Activated CD8-positive, alpha-beta memory T cell treated with anti-CD3 and anti-CD28 coated beads, Interleukin-2, amount 50 U/mL, for 24 hours (primary cell): ENCODE results near the gene FAM227B.
"Not testable (repeated sequence)": the region's sequence is repeated elsewhere in the genome, so short reads cannot be mapped to it uniquely, and the experiment has no call there.

Source experiments
- DNase-seq: peaks from one replicate; pipeline ENCODE4 v3.0.0-alpha.2; 2020; ENCODE audit errors: extremely low read depth

The FAM227B gene

DNA sequence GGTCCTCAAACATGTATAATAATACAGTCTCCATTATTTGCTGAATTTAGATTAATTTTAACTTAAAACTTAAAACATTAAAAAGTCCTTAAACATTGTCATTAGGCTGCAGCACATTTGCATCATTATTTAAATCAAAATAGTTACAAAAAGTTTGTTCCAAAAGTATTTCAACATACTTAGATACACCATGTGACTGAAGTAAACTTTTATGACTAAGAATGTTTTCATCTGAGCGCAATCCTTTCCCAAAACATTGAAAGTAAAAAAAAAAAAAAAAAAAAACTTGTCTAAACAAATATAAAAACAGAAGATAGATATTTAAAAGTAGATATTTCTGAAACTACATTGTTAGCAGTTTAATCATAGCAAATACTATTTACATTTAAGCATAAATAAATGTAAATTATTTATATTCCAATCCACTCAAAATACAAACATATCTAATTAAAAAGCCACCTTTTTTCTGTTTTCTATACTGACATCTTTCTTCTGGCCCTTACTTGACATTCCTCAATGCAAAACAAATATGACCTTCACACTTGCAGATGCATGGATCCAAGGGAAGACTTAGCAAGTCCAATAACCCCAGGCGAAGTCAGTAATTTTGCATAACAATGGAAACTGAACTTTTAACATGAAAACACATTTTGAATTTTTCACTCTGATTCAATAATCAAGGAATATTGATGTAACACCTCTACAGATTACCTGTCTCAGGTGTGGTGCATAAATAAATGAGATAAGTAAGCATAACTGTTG lies 10.3 kb downstream of the FAM227B start:
- DNase-seq, result no peak

DNA sequence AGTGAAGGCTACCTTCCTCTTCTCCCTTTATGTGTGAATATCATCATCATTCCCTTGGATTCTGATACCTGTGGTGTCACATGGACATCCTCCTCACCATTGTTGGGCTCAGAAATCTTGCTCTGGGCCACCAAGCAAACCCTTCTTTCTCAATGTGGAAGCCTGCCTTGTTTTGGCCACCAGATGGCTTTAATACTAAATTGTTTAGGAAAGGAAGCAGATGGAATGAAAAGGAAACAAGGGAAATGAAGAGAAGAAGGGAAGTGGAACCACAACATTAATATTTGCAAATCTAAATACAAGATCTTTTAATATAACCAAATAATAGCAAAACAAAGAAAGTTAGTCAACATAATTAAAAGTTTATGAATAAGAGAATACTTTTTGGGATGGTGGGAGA lies 14.0 kb downstream of the FAM227B start:
- no peak for DNase-seq

DNA sequence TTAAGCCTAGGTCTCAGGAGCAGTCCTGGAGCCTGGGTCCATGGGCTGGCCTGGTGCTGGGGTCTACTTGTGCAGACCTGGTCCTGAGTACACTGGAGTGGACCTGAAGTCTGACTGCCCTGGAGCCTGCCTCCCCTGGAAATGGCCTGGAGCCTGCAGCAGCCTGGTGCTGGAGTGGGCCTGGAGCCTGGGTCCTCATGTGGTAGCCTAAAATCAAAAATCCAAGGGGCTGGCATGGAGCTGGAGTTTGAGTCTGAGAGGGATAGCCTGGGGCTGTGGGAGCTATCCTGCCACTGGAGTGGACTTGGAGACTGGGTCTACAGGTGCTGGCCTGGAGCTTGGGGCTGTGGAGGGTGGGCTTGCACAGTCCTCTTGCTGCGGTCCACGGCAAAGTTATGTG lies 15.0 kb downstream of the FAM227B start:
- DNase-seq, result no peak

DNA sequence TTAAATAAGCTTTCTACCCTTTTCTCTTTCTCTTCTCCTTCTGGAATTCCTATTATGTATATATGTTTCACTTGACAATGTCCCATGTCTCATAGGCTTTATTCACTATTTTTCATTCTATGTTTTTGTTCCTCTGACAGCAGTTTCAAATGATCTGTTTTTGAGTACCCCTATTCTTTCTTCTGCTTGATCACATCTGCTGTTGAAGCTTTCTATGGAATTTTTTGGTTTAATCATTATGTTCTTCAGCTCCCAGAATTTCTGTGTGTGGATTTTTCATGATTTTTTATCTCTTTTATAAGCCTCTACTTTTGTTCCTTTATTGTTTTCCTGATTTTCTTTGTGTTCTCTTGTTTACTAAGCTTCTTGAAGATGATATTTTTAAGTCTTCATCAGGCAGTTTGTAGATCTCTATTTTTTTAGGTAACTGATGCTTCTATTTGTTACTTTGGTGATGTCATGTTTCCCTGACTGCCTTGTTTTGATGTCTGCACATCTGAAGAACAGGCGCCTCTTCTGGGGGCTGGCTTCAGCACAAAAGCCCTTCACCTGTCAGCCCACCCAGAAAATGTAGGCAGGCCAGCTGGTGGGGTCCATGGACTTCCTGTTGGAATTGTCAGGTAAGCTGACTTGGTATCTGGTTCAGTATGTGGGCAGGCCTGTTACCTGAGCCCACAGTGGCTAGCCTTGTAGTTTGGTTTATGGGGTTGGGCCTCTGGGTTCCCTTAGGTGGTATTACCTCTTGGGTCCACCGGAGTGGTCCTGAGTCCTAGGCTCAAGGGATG lies 15.8 kb downstream of the FAM227B start:
- no peak for DNase-seq

DNA sequence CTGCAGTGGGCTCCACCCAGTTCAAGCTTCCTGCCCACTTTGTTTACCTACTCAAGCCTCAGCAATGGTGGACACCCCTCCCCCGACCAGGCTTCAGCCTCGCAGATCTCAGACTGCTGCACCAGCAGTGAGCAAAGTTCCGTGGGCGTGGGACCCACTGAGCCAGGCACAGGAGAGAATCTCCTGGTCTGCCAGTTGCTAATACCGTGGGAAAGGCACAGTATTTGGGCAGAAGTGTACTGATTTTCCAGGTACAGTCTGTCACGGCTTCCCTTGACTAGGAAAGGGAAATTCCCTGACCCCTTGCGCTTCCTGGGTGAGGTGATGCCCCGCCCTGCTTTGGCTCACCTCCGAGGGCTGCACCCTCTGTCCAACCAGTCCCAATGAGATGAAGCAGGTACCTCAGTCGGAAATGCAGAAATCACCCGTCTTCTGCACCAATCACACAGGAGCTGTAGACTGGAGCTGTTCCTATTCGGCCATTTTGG lies 27.7 kb downstream of the FAM227B start:
- DNase-seq, result not testable (repeated sequence)

DNA sequence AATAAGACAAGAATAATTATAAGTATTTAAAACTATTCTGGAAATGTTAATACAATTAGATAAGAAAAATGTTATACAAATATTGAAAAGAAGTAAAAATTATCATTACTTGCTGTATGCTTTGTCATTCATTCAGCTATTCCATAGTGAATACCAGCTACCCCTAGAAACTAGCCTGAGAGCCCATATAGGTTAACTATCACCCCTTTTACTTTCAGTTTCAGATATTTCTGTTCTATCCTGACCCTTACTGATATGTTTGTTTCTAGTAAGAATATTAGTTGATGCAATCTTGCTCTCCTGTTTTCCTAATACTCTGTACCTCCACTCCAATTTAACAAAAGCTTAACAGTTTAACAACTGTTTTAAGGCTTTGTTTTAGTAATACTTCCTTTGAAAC lies 31.6 kb downstream of the FAM227B start:
- no peak for DNase-seq

DNA sequence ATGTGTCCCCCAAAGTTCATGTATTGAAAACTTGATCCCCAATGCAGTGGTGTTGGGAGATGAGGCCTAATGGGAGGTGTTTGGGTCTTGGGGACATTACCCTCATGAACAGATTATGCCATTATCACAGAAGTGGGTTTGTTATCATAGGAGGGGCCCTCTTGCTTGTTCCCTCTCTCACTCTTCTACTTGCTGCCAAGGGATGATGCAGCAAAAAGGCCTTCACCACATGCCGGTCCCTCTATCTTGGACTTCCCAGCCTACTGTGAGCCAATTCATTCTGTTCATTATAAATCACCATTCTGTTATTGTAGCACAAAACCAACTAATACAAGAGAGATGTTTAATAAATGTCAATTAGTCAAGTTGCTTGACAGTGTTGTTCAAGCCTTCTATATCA lies 47.2 kb downstream of the FAM227B start:
- DNase-seq, result no peak

DNA sequence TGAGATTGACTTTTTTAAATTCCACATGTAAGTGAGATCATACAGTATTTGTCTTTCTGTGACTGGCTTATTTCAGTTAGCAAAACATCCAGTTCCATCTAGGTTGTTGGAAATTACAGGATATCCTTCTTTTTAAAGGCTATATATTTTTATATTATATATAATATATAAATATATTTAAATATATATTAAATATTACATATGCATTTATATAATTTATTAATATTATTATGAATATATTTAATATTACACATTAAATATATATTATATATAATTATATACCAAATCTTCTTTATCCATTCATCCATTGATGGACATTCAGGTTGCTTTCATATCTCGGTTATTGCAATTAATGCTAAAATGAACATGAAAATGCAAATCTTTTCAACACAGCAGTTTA lies 49.9 kb downstream of the FAM227B start:
- DNase-seq, result no peak

DNA sequence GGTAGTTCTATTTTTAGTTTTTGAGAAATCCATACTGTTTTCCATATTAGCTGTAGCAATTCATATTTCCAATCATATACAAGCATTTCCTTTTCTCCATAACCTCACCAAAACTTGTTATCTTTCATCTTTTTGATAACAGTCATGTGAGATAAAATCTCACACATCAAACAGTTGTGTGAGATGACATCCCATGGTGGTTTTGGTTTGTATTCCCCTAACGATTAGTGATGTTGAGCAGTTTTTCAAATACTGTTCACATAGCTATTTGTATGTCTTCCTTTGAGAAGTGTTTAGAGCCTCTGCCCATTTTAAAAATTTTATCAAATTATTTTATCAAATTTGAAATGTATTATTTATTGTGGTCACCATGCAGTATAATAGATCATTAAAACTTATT lies 50.4 kb downstream of the FAM227B start:
- DNase-seq, result no peak

DNA sequence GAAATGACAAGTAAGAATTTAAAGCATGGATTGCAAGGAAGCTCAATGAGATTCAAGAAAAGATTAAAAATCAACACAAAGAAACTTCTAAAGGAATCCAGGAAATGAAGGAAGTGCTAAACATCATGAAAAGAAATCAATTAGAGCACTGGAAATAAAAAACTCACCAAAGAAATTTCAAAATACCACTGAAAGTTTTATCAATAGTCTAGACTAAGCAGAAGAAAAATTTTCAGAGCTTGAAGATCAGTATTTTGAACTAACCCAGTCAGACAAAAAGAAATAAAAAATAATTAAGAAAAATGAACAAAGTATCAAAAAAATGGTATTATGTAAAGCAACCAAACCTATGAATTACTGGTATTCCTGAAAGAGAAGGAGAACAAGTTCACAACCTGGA lies 60.6 kb downstream of the FAM227B start:
- DNase-seq, result no peak

DNA sequence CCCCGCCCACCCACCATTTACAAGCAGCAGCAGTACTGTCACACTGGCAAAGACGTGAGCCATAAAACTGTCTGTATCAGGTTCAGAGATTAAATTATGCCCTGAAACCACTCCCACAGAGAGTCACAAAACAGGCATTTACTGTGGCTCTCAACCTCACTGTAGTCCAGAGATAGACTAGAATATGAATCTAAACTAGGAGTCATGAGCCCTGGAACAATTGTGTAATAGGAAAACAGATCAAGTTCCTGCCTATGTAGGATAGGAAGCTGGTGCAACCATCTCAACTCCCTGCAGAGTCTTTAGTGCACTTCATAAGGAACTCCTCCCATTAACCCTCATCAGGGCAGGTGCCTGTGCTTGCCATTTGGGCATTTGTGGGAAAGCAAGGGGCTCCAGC lies 61.7 kb downstream of the FAM227B start:
- DNase-seq, result no peak

DNA sequence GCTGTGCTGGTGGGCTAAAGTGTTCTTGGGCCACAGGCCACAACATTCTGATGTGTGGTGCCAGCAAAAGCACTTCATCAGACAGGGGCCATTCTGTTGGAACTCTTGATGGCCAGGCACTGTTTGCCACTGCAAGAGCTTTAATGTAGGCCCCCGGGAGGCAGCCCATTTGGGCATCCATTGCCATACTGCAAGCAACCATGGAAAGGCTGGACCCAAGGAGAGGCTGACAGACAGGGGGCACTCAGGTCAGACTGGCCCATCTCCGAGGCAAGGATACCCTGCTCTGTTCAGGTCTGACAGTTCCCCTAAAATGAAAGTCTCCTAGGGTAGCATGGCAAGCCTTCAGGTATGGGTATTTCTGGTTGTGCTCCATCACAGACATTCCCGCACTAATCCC lies 64.2 kb downstream of the FAM227B start:
- DNase-seq, result no peak

DNA sequence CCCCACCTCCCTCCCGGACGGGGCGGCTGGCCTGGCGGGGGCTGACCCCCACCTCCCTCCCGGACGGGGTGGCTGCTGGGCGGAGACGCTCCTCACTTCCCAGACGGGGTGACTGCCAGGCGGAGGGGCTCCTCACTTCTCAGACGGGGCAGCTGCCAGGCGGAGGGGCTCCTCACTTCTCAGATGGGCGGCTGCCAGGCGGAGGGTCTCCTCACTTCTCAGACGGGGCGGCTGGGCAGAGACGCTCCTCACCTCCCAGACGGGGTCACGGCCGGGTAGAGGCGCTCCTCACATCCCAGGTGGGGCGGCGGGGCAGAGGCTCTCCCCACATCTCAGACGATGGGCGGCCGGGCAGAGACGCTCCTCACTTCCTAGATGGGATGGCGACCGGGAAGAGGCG lies 70.3 kb downstream of the FAM227B start:
- not testable (repeated sequence) for DNase-seq

DNA sequence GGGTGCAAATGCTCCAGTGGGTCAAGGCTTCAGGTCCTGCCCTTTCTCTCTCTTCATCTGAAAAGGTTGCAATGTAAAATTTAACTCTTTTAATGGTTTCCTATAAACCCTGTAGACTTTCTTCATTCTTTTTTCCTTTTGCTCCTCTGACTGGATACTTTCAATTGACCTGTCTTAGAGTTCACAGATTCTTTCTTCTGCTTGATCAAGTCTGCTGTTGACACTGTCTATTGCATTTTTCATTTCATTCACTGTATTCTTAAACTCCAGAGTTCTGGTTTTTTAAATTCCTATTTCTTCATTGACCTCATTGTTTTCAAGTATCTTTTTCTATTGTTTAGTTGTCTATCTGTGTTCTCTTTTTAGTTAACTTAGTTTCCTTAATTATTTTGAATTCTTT lies 82.1 kb downstream of the FAM227B start:
- no peak for DNase-seq

DNA sequence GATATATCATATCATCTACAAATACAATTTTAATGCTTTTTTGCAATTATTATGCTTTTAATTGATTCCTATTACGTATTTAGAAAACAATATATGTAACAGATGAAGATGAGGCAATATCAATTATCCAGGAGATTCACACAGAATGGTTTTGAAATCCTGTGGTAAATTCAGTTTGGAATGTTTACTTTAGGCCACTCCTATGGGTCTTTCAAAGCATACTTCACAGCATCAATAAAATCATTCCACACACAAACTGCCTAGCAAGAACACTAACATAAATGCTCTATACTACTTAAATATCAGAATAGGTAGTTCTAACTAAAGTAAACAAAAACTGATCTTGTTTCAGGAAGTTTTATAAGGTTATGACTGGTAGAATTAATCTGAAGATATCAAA lies 90.5 kb downstream of the FAM227B start:
- DNase-seq, result no peak

DNA sequence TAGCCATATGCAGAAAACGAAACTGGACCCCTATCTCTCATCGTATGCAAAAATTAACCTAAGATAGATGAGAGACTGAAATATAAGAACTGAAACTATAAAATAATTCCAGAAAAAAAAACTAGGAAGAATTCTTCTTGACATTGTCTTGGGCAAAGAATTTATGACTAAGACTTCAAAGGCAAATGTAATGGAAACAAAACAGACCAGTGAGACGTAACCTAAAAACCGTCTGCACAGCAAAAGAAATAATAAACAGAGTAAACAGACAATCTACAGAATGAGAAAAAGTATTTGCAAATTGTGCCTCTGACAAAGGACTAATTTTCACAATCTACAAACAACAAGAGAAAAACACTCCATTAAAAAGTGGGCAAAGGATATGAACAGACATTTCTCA lies 92.3 kb downstream of the FAM227B start:
- DNase-seq, result no peak

DNA sequence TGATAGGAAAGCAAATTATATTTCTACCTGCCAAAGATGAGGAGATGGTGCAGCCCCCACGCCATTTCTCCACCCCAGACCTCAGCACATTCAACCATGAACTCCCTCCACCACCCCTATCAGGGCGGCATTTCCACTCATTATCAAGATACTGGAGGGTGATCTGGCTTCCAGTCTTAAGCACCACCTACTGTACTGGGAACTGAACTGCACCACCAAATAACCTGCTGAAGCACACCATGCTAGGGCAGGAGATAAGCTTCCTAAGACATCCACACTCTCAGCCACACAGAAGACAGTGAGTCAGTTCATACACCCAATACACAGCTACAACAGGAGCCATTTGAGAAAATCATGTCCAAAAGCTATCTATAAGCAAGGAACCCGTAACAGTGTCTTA lies 98.8 kb downstream of the FAM227B start:
- DNase-seq, result no peak

DNA sequence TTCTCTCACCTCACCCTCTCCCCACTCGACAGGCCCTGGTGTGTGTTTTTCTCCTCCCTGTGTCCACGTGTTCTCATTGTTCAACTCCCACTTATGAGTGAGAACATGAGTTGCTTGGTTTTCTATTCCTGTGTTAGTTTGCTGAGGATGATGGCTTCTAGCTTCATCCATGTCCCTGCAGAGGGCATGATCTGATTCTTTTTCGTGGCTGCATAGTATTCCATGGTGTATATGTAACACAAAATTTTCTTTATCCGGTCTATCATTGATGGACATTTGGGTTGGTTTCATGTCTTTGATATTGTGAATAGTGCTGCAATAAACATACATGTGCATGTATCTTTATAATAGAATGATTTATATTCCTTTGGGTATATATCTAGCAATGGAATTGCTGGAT lies 107.9 kb downstream of the FAM227B start:
- DNase-seq, result not testable (repeated sequence)

DNA sequence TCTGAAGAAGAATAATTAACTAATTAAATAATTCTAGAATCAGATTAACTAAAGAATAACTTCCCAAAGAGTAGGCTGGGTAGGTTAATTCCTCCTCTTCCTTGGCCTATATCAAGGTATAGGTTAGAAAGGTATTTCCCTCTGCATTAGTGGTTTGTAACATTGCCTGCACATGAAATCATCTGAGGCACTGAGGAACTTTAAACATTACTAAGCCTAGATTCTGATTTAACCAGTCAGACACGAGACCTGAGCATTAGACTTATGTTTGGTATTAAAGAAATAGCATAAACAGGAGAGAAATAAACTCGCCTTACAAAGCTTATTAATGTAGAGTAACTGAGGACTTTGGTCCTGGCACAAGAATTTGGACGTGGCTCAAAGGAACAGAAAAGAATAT lies 113.4 kb downstream of the FAM227B start:
- no peak for DNase-seq

DNA sequence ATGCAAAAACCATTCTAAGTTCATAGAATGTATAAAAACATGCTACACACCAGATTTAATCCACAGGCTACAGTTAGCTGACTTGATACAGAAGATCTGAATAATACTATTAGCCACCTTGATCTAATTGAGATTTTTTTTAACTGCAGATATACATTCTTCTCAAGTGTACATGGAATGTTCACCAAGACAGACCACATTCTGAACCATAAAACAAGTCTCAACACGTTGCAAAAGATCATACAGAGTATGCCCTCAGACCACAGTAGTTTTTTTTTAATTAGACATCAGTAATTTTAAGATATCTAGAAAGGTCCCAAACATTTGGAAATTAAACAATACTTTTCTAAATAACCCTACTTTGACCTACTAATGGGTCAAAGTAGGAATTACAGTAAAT lies 114.3 kb downstream of the FAM227B start:
- DNase-seq, result no peak

DNA sequence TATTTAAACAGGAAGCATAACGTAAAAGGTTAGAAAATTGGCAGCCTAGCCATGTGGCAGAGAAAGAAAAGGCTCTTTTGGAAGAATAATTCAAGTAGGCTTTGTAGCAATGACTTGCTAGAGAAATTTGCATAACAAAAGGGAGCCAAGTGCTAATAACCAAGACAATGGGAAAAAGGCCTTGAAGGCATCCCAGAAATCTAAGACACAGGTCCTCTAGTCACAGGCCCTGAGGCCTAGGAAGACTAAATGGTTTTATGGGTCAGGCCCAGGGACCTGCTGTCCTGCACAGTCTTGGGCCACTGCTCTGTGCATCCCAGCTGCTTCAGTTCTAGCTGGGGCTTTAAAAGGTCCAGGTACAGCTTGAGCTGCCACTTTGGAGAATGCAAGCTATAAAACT lies 119.0 kb downstream of the FAM227B start:
- no peak for DNase-seq

DNA sequence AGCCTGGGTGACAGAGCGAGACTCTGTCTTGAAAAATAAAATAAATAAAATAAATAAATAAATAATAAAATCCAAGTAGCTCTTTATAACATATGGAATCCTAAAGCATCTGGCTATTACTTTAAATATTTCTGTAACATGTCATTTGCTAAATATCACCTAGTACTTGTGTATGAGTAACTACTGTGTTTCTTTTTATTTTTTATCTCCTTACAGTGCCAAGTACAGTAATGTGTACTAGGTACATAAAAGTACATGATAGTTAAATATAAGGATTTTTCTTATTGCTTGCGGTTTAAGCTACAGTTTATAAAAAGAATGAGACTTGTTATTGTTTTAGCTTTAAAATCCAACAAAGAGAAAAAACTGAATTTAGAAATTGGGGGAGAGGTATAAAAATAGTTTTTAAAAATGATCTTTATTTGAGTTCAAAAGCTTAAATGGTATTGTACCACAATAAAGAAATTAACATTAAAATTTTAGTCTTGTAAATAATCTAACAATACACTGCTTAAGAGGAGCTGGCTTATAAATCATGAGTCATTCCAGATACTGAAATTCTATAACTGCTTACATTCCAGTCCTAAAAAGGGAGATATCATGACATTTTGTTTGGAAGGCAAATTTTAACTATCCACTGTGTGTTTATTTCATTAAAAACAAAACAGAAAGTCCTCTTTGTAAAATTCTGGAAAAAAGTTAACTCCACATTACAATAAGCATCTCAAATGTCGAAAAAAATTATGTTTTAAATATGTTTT lies 124.4 kb downstream of the FAM227B start:
- no peak for DNase-seq

DNA sequence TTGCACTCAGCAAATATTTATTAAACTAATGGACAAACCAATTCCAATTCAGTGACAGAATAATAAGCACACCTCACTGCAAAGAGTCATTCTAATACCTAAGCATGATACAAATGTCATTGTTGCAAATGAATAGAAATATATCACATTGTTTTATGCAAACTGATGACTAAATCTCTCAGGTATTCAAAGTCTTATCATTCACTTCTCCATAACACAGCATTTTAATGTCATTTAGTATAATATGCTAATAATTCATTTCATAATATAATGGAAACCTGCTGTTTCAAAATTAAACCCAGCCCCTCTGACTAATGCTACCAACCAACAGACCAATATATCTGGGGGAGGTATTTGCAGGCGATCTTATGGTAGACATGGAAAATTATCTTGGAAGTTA lies 125.8 kb downstream of the FAM227B start:
- DNase-seq, result no peak
